HG03460 (cell line): Measurements from ENCODE around the gene ABCC6.
"Not testable (repeated sequence)": the region's sequence is repeated elsewhere in the genome, so short reads cannot be mapped to it uniquely, and the experiment has no call there.

ENCODE experiments used
- ATAC-seq: cut with Tn5 transposase; IDR thresholded peaks from one replicate; pipeline ENCODE4 v1.9.1; 2021; ENCODE audit not compliant: unreplicated experiment

Gene ABCC6

DNA sequence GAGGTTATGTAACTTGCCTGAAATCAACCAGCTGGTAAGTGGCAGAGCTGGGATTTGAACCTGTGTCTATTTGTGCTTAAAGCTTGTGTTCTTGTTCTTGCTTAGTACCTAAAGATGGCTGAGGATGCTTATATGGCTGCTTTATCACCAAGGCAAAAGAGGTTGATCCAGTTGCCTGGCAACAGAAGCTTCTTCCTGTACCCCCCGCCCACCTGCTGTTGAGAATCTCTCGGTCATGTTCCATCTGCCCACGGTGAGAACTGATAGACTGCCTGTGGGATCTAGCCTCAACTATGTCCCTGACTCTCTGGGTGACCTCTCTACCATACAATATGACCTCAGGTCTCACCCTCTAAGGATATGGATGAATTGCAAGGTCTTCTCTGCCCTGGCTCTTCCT, 60.7 kb downstream of the ABCC6 start:
- no peak for ATAC-seq

DNA sequence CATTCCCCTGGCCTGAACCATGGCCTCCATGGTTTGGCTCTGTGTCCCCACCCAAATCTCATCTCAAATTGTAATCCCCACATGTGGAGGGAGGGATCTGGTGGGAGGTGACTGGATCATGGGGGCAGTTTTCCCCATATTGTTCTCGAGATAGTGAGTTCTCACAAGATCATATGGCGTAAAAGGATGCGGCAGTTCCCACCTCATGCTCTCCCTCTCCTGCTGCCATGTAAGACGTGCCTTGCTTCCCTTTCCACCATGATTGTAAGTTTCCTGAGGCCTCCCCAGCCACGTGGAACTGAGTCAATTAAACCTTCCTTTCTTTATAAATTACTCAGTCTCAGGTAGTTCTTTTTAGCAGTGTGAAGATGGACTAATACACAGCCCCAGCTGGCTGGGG, 61.5 kb downstream of the ABCC6 start:
- ATAC-seq = not testable (repeated sequence)

DNA sequence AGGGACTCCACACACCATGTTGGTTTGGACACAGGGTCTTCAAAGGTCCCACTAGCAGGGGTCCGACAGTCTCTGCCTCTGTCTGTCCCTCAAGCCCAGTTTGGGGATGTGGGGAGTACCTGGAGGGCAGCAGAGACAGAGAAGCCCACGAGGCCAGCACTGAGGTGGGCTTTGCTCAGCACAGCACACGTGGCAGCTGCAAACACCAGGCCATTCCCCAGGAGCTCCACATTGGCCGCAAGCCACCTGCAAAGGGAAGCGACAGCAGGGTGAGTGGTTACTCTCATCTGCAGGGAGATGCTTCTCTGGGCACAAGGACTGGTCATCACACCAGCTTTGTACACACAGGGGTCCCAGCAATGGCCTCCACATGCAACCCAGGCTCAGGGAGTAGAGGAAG, 62.0 kb downstream of the ABCC6 start:
- no peak for ATAC-seq

DNA sequence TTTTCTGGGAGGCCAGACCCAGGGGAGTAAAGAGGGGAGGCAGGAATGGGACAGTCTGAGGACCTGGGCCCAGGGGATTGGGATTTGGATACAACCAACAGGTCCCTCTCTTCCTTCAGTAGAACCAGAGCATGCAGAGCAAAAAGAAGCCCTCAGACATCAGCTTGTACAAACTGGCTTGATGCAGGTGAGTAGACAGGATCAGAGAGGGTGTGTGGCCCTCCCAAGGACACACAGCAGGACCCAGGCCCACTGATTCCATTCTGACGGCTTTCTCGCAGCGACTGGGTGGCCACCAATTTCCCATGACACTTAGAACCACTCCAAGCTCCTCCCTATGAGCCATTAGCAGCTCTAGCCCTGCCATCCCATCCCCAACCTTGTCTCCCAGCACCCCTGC, 63.6 kb downstream of the ABCC6 start:
- no peak for ATAC-seq

DNA sequence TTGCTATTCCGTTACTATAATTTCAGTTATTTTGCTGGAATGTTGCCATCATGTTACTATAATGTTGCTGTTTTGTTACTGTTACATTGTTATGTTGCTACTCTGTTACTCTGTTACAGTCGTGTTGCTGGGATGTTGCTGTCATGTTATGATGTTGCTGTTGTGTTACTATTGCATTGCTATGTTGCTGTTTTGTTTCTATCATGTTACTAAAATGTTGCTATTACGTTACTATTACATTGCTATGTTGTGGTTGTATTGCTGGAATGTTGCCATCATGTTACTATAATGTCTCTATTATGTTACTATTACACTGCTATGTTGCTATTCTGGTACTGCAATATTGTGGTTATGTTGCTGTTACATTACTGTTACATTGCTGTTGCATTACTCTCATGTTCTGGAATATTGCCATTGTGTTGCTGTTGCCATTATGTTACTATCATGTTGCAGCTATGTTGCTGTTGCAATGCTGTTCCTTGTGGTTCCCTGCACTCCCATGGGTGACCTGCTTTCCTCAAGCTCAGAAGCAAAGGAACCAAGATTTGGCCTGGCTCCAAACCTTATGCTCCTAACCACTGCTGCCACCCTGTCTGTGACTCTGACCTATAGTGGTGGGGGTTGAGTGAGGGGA, 64.4 kb downstream of the ABCC6 start:
- no peak for ATAC-seq

DNA sequence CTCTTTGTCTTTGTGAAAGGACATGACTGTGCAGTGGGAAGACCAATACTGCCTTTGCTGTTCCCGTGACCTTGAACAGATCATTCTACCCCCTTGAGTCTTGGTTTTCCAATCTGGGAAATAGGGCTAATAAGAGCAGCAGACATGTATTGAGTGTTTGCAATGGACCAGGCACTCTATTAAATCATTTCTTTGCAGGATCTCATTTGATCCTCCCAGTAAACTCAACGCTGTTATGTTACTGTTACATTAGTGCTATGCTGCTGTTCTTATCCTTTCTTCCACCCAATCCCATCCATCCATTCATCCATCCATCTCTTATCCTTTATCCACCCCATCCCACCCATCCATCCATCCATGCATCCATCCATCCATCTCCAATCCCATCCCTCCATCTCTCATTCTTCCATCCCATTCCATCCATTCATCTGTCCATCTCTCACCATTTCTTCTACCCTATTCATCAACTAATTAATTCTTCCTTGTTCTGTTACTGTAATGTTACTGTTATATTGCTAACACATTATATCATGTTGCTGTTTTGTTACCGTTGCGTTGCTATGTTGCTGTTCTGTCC, 65.1 kb downstream of the ABCC6 start:
- no peak for ATAC-seq

DNA sequence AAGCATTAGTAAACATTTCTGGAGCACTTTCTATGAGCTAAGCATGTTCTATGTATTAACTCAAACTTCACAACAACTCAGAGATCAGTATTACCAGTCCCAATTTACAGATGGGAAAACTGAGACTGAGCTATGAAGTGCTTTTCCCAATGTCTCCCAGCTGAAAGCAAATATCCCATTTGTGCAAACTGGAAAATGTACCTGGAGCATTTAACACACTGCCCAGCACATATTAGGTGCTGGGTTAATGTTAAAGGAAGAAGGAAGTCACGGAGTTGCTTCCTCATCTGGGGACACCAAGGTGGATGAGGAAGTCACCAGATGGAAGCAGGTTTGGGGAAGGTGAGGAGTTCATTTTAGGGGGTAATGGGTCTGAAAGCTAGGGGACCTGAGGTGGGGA, 66.1 kb downstream of the ABCC6 start:
- no peak for ATAC-seq

DNA sequence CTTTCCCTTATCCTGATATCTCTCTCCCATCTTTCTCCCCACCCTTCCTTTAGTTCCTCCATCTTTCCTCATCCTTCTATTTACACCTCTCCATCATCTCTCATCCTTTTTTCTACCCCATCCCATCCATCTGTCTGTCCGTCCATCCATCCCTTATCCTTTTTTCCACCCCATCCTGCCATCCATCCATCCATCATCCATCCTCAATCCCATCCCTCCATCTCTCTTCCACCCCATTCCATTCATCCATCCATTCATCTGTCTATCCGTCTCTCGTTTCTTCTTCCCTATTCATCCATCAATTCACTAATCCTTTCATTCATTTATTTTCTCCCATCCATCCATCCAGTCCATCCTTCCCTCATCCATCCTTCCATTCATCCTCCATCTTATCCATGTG, 68.1 kb downstream of the ABCC6 start:
- ATAC-seq = no peak

DNA sequence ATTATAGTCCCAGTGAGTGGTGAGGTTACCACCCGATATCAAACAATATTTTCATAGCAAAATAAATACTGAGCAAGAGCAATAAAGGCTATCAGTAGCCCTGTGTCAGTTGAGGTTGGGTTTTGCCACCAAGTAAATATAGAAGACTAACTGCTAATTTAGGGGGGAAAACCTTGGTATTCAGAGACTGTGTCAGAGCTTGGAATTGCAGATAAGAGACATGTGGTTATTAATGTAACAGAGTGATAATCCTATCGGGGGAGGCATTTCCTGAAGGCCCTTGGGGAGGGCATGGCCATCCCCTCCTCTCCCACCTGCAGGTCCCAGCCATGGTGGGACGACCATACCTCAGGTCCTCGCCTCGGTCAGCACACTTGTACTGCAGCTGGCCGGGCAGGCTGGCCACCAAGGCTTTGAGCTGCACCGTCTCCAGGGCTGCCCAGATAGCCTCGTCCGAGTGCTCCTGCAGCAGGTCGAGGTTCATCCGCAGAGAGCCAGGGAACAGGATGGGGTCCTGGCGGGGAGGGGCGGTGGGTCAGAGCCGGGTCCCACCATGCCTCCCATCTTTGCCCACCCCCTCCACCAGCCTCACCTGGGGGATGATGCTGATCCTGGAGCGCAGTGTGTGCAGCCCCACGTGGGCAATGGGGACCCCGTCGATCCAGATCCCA, 68.9 kb downstream of the ABCC6 start:
- no peak for ATAC-seq

DNA sequence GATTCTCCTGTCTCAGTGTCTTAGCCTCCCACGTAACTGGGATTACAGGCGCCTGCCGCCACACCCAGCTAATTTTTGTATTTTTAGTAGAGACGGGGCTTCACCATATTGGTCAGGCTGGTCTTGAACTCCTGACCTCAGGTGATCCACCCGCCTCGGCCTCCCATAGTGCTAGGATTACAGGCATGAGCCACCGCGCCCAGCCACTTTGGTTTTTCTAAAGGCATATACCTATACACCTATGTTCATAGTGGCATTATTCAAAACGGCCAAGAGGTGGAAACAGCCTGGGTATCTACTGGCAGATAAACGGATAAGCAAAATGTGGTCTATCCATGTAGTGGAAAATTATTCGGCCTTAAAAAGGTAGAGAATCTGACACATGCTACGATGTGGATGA, 70.3 kb downstream of the ABCC6 start:
- ATAC-seq = not testable (repeated sequence)

DNA sequence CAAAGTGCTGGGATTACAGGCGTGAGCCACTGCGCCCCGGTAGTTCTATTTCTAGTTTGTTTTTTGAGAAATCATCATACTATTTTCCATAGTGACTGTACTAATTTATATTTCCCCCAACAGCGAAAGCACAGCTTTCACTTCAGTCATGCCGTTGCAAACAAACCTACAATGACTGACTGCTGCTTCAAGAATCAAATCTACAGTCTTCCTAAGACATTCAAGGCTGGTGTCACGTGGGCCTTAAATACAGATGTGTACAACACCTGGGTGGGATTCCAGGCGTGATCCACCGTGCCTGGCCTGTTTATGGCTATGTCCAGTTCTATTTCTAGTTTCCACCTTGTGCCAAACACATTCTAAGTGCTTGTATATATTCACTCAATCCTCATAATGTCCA, 72.0 kb downstream of the ABCC6 start:
- ATAC-seq = no peak

DNA sequence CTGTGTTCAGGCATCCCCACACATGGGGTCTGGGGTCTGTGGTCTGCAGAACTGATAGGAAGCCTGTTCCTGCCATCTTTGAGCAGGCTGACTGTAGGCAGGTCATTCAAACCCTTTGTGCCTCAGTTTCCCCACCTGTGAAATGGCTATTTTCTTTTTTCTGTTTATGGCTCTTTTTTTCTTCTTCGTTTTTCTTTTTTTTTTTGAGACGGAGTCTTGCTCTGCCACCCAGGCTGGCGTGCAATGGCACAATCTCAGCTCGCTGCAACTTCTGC, 72.5 kb downstream of the ABCC6 start:
- no peak for ATAC-seq

DNA sequence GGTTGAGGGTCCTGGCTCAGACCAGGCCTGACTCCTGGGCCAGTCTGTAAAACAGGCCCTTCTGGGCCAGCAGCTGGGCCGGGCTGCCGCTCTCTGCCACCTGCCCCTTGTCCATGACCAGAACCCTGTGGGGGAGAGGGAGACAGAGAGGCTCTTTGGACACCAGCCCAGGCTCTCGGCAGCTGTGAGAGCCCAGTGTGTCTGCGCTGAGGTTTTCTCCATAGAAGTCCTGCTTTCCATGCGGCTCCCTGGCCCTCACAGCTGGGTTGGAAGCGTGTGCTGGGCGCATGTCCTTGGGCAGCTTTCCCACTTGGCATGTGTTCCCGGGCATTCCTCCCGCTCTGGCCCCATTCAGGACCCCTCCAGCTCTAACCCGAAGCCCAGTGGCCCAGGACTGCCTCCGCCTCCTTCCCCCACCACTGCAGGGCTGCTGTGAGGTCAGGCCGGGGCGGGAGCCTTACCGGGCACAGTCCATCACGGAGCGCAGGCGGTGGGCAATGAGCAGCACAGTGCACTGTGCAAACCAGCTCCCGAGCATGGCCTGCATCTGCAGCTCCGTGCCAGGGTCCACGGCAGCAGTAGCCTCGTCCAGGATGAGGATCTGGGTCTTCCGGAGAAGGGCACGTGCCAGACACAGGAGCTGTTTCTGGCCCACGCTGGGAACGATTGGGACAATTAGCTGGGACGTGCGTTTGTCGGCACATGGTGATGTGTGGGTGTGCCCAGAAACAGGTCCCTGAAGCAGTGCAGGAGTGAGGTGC, 73.0 kb downstream of the ABCC6 start:
- no peak for ATAC-seq

DNA sequence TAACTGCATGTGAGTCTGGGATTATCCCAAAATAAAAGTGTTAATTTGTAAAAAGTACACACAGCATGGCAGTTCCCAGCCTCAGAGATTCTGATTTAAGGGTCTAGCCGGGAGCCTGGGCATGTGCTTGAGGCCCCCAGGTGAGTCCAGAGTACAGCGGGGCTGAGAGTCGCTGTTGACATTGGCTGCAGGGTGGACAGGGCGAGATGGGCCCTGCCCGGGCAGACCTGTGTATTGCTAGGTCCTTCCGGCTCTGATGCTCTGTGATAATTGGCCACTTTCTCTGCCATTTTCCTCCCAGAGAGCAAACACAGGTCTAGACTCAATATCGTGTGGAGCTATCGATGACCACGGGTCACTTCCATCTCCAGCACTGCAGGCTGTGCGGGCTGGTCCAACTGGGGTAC, 73.6 kb downstream of the ABCC6 start:
- no peak for ATAC-seq

DNA sequence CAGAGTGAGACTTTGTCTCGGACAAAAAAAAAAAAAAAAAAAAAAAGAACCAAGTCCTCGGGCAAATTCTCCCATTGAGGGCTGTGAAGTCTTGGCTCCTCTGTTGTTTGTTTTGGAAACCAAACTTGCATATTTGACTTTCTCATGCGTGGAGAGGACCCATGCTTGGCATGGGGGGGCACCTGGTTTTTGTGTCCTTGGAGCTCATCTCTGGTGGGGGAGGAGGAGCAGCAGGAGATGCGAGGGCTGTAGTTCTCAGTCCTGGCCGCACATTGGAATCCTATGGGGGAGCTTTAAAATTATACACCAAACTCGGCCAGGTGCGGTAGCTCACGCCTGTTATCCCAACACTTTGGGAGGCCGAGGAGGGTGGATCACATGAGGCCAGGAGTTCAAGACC, 74.5 kb downstream of the ABCC6 start:
- ATAC-seq = no peak

DNA sequence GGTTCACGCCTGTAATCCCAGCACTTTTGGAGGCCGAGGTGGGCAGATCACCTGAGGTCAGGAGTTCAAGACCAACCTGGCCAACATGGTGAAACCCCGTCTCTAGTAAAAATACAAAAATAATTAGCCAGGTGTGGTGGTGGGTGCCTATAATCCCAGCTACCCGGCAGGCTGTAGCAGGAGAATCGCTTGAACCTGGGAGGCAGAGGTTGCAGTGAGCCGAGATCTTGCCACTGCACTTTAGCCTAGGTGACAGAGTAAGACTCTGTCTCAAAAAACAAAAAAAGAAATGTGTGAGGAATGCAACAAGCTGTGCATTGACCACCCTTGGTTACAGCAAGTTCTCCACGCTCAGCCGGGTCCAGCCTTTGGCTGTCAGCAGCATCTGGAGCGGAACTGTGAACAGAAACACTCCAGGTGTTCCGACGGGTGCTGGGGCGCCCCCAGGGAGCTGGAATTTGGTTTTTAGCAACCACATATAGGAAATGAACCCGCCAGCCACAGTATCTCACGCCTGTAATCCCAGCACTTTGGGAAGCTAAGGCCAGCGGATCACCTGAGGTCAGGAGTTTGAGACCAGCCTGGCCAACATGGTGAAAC, 75.2 kb downstream of the ABCC6 start:
- not testable (repeated sequence) for ATAC-seq

DNA sequence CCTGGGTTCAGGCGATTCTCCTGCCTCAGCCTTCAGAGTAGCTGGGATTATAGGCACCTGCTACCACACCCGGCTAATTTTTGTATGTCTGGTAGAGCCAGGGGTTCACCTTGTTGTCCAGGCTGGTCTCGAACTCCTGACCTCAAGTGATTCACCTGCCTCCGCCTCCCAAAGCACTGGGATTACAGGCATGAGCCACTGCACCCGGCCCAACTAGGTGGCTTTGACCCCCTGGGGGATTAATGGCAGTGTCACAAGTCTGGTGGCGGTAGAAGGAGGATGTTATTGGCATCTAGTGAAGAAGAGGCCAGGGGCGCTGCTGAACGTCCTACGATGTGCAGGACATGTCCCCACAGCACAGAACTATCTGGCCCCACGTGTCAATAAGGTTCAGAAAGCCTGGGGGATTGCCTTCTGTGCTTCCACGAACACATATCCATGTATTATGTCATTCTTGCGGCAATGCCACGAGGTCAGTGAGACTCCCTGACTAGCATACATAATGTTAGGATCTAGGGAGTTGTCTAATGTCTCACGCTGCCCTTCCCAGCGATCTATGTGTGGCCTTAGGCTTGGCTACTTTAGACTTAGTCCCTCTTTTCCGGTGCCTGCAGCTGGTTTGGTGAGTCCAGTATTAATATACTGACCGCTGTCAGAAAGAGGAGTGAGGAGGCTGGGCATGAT, 75.8 kb downstream of the ABCC6 start:
- no peak for ATAC-seq

DNA sequence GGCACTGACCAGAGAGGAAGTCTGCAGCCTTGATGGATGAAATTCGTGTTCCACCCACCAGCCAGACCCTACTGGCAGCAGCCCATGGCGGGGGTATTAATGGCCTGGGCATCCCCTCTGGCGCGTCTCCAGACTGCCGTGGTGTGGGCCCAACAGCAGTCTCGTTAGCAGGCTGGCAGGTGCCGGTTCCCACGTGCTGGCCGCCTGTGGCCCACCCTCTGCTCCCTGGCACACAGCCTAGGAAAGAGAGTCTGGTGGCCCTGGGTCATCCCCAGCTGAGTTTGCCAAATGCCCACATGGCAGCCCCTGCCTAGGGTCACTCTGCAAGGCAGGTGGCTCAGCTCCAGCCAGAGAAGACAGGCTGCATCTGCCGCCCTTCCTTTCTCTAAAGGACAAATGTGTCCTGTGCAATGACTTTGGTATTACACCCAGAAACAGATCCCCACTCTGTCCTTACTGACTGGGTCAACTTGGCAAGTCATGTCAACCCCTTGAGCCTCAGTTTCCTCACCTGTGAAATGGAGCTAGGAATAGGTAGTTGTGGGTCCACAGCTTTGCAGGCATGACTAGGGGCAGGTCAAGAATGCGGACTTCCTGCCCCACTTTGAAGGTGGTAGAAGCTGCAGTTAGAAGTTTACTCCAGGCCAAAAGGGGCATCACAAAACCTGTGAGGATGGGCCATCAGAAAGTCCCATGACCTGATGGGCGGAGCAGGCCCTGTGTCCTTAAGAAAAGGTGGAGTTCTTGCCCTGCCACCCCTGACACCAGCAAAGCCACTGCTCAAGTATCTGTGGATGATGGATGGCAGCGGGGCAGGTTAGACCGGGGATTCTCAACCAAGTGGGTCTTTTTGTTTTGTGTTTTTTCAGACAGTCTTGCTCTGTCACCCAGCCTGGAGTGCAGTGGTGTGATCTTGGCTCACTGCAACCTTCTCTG, 76.6 kb downstream of the ABCC6 start:
- no peak for ATAC-seq

DNA sequence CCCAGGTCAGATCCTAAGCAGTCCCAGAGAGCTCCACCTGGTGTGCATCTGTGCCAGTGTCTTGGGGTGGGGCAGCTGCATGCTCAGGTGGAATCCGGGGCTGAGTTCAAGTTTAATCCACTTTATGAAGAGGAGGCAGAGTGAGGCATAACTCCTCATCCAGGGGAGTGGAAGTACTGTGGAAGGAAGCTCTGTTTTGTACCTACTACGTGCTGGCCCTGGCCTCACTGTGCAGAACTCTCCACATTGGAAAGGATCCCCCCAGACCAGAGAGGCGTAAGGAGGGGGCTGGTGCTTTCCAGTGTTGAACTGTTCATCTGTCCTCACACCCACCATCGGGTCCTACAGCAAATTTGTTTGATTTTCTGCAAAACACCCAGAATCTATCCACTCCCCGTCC, 78.0 kb downstream of the ABCC6 start:
- ATAC-seq = no peak

DNA sequence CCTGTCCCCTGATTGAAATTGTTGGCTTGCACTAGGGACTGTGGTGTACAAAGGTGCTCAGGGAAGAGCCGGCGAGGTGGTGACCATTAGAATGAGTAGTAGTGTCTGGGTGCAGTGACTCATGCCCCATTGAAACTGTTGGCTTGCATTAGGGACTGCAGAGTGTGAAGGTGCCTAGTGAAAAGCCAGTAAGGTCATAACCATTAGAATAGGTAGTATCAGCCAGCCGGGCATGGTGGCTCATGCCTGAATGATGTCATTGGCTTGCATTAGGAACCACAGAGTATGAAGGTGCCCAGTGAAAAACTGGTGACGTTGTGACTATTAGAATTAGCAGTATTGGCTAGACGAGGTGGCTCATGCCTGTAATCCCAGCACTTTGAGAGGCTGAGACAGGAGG, 78.9 kb downstream of the ABCC6 start:
- no peak for ATAC-seq
